Neural progenitor cell (in vitro differentiated cells): ENCODE measurements around the gene ALDH2. TPM values are rescaled to one million over a fixed set of nuclear protein-coding genes. Genes with fewer than 3 reads are reported as not detected.

ENCODE experiments used
- DNase-seq: peaks from one replicate; pipeline ENCODE4 v3.0.0-alpha.2; 2016; ENCODE audit warnings: low spot score
- H2AFZ ChIP-seq: fragments of 200-600 bp; sonication (generic); replicated peaks from 2 replicates; pipeline ENCODE4 v1.6.1; 2016; ENCODE audit warnings: antibody characterized with exemption
- H3F3A ChIP-seq: fragments of 200-600 bp; sonication (generic); 2 replicates; pipeline ENCODE4 v1.6.1; 2016; ENCODE audit warnings: antibody characterized with exemption, low read depth
- H3K27ac ChIP-seq: fragments of 200-600 bp; sonication (generic); 2 replicates; pipeline ENCODE4 v1.5.1; 2016; ENCODE audit warnings: mild to moderate bottlenecking
- H3K27me3 ChIP-seq: fragments of 200-600 bp; sonication (generic); 2 replicates; pipeline ENCODE4 v1.6.1; 2016; ENCODE audit warnings: mild to moderate bottlenecking, moderate library complexity
- H3K36me3 ChIP-seq: fragments of 200-600 bp; sonication (generic); 2 replicates; pipeline ENCODE4 v1.5.1; 2016
- H3K4me1 ChIP-seq: fragments of 200-600 bp; sonication (generic); 2 replicates; pipeline ENCODE4 v1.6.1; 2016; ENCODE audit warnings: mixed run types
- H3K4me2 ChIP-seq: fragments of 200-600 bp; sonication (generic); 2 replicates; pipeline ENCODE4 v1.6.1; 2016
- H3K4me3 ChIP-seq: fragments of 200-600 bp; sonication (generic); 2 replicates; pipeline ENCODE4 v1.5.1; 2016
- H3K79me2 ChIP-seq: fragments of 200-600 bp; sonication (generic); 2 replicates; pipeline ENCODE4 v1.6.1; 2016; ENCODE audit warnings: low read depth
- H3K9ac ChIP-seq: fragments of 200-600 bp; sonication (generic); 2 replicates; pipeline ENCODE4 v1.6.1; 2016
- H3K9me3 ChIP-seq: fragments of 200-600 bp; sonication (generic); 2 replicates; pipeline ENCODE4 v1.5.1; 2016; ENCODE audit warnings: low read depth
- H4K20me1 ChIP-seq: fragments of 200-600 bp; sonication (generic); 2 replicates; pipeline ENCODE4 v1.6.1; 2016; ENCODE audit warnings: low read depth
- H3K27ac Mint-ChIP-seq: 3 replicates; pipeline ENCODE4 v1.8.0; 2021; ENCODE audit warnings: mixed read lengths
- H3K27me3 Mint-ChIP-seq: 2 replicates; pipeline ENCODE4 v1.8.0; 2022; ENCODE audit warnings: low read depth, mild to moderate bottlenecking, inconsistent platforms, moderate library complexity, mixed read lengths; ENCODE audit not compliant: insufficient read depth
- H3K36me3 Mint-ChIP-seq: 3 replicates; pipeline ENCODE4 v1.8.0; 2021; ENCODE audit warnings: mixed read lengths
- H3K4me1 Mint-ChIP-seq: 3 replicates; pipeline ENCODE4 v1.8.0; 2021; ENCODE audit warnings: mixed read lengths
- H3K4me3 Mint-ChIP-seq: 3 replicates; pipeline ENCODE4 v1.8.0; 2021; ENCODE audit warnings: mild to moderate bottlenecking, moderate library complexity, mixed read lengths
- H3K9me3 Mint-ChIP-seq: 3 replicates; pipeline ENCODE4 v1.8.0; 2020; ENCODE audit warnings: mixed read lengths
- CTCF ChIP-seq: fragments of 200-600 bp; sonication (generic); IDR thresholded peaks from 2 replicates; pipeline ENCODE4 v1.5.1; 2017; ENCODE audit warnings: antibody characterized with exemption, mild to moderate bottlenecking
- EZH2 ChIP-seq: fragments of 200-600 bp; sonication (generic); IDR thresholded peaks from 2 replicates; pipeline ENCODE4 v1.6.1; 2017; ENCODE audit warnings: antibody characterized with exemption, mild to moderate bottlenecking, moderate library complexity
- EZH2phosphoT487 ChIP-seq: fragments of 200-600 bp; sonication (generic); IDR thresholded peaks from 2 replicates; pipeline ENCODE4 v1.6.1; 2017; ENCODE audit warnings: antibody characterized with exemption
- total RNA-seq: library from RNA; depleted of rRNA; stranded (reverse); fragments of >200 nt; gene quantifications from 2 replicates; pipeline ENCODE4 v1.2.3, GENCODE V29; 2015; ENCODE audit warnings: low replicate concordance

The ALDH2 gene
- total RNA-seq, 1 donor from 2014 or later, result 60.0 TPM

GRCh38 chr12:111767362-111768158 is 827 bp downstream of the ALDH2 start:
- Histone ChIP-seq H3K9me3 (no peaks in the 10 kb centered on the region), H3F3A (peaks cover 14% of the 10 kb centered on the region), H3K9ac (peak overlapping the region; percentile 5), H2AFZ (peak overlapping the region; percentile 48), H3K27me3 (no peaks in the 10 kb centered on the region), H3K79me2 (peaks cover 42% of the 10 kb centered on the region), H3K4me1 (peaks cover 14% of the 10 kb centered on the region), H3K36me3 (no peaks in the 10 kb centered on the region), H3K4me3 (peak overlapping the region; percentile 64), H4K20me1 (peaks cover 22% of the 10 kb centered on the region), H3K4me2 (peak overlapping the region; percentile 87), H3K27ac (no peak overlapping the region)
- TF ChIP-seq CTCF (no peak), EZH2 (no peak), EZH2phosphoT487 (no peak)
- DNase-seq, result peak; percentile 61
- Mint-ChIP-seq H3K4me1 (peaks cover 26% of the 10 kb centered on the region), H3K36me3 (peaks cover 3% of the 10 kb centered on the region), H3K27ac (peak overlapping the region; percentile 87), H3K4me3 (peak overlapping the region; percentile 96), H3K27me3 (peaks cover 13% of the 10 kb centered on the region), H3K9me3 (no peaks in the 10 kb centered on the region)

GRCh38 chr12:111768159-111768895 is 1.6 kb downstream of the ALDH2 start:
- Mint-ChIP-seq H3K4me3 (peak overlapping the region; percentile 96), H3K27ac (no peak overlapping the region), H3K36me3 (peaks cover 3% of the 10 kb centered on the region), H3K27me3 (peaks cover 10% of the 10 kb centered on the region), H3K9me3 (no peaks in the 10 kb centered on the region), H3K4me1 (peaks cover 20% of the 10 kb centered on the region)
- peaks cover 26% of the 10 kb centered on the region for H4K20me1 ChIP-seq
- peak overlapping the region; percentile 64 for H3K4me3 ChIP-seq
- H3K79me2 ChIP-seq, result peaks cover 47% of the 10 kb centered on the region
- peaks cover 13% of the 10 kb centered on the region for H3K4me1 ChIP-seq
- H3K9ac ChIP-seq, result no peak overlapping the region
- H3K4me2 ChIP-seq, result peak overlapping the region; percentile 87
- TF ChIP-seq EZH2, result no peak
- no peak for TF ChIP-seq CTCF
- TF ChIP-seq EZH2phosphoT487, result no peak
- H3K36me3 ChIP-seq, result no peaks in the 10 kb centered on the region
- no peaks in the 10 kb centered on the region for H3K9me3 ChIP-seq
- peaks cover 11% of the 10 kb centered on the region for H3F3A ChIP-seq
- H3K27ac ChIP-seq, result no peak overlapping the region
- DNase-seq, result no peak
- no peak overlapping the region for H2AFZ ChIP-seq
- H3K27me3 ChIP-seq, result no peaks in the 10 kb centered on the region

- H3K36me3 Mint-ChIP-seq, result peaks cover 3% of the 10 kb centered on the region
These were observed 2.9 kb downstream of the ALDH2 start for GRCh38 chr12:111769599-111769998.

More at GRCh38 chr12:111769599-111769998, 2.9 kb downstream of the ALDH2 start:
- H4K20me1 ChIP-seq, result peaks cover 38% of the 10 kb centered on the region
- TF ChIP-seq CTCF (no peak), EZH2 (no peak), EZH2phosphoT487 (no peak)
- H3K4me3 ChIP-seq, result no peak overlapping the region
- no peak overlapping the region for H3K27ac Mint-ChIP-seq
- peaks cover 21% of the 10 kb centered on the region for H3K4me1 ChIP-seq
- no peaks in the 10 kb centered on the region for H3K9me3 ChIP-seq
- no peaks in the 10 kb centered on the region for H3K36me3 ChIP-seq
- H3K4me3 Mint-ChIP-seq, result no peak overlapping the region
- no peak overlapping the region for H2AFZ ChIP-seq
- H3K27ac ChIP-seq, result no peak overlapping the region
- no peak overlapping the region for H3K9ac ChIP-seq
- H3K4me2 ChIP-seq, result no peak overlapping the region
- H3K9me3 Mint-ChIP-seq, result no peaks in the 10 kb centered on the region
- peaks cover 50% of the 10 kb centered on the region for H3K79me2 ChIP-seq
- no peaks in the 10 kb centered on the region for H3K27me3 ChIP-seq
- peaks cover 24% of the 10 kb centered on the region for H3K4me1 Mint-ChIP-seq
- peaks cover 17% of the 10 kb centered on the region for H3F3A ChIP-seq
- peaks cover 8% of the 10 kb centered on the region for H3K27me3 Mint-ChIP-seq
- no peak for DNase-seq
